NCI-H774 (cell line): ENCODE measurements around the gene RWDD1.
A peak's percentile ranks its signal among the peaks of the same experiment; 100 is the strongest.

Experiments
- DNase-seq: peaks from one replicate; lab custom pipeline; 2025; lab: John Stamatoyannopoulos, UW

The RWDD1 gene

GRCh38 chr6:116611056-116611455, 39.8 kb downstream of the RWDD1 start:
- DNase-seq: no peak

- peak; percentile 99 for DNase-seq
Observed at GRCh38 chr6:116615937-116616736, 44.8 kb downstream of the RWDD1 start, which contains the start of gene RSPH4A. RSPH4A (plus strand) TSS chr6:116616479; CDS start chr6:116616624, 145 bp downstream.

- peak; percentile 41 for DNase-seq
Observed at GRCh38 chr6:116616737-116617053, 45.4 kb downstream of the RWDD1 start.

- DNase-seq: no peak
Observed at GRCh38 chr6:116624036-116624805, 52.9 kb downstream of the RWDD1 start.

GRCh38 chr6:116625872-116626271, 54.6 kb downstream of the RWDD1 start:
- no peak for DNase-seq

GRCh38 chr6:116629563-116629981, 58.3 kb downstream of the RWDD1 start:
- DNase-seq: no peak

- DNase-seq: peak; percentile 89
Observed at GRCh38 chr6:116631379-116631990, 60.2 kb downstream of the RWDD1 start.

- peak; percentile 35 for DNase-seq
Observed at GRCh38 chr6:116633685-116634084, 62.4 kb downstream of the RWDD1 start.
